A549 (cell line): ENCODE results near the gene AAGAB. TPM values are rescaled to one million over a fixed set of nuclear protein-coding genes. Genes with fewer than 3 reads are reported as not detected.
A peak's percentile ranks its signal among the peaks of the same experiment; 100 is the strongest.

Experiments
- ATAC-seq, 2 experiments: fragments of 200-7000 bp in 1 of 2; fragments of >200 bp in 1 of 2; cut with Nextera tagmentation in 1 of 2; cut with Tn5 transposase in 1 of 2; 3 replicates each; pipeline versions ENCODE4 v1.8.0 to v1.9.1; 2018 to 2020; ENCODE audit warnings: mild to moderate bottlenecking in 1 of 2, moderate library complexity in 1 of 2
- CTCF ChIA-PET: fragments of 300-600 bp; sonication (Branson Sonifier 250); formaldehyde crosslinking; extraction: SDS; loops from one replicate; lab custom pipeline; 2021; ENCODE audit warnings: antibody characterized with exemption, inconsistent platforms; lab: Yijun Ruan, JAX
- POLR2A ChIA-PET: fragments of 350-600 bp; formaldehyde crosslinking; extraction: SDS; loops from one replicate; lab custom pipeline; 2021; ENCODE audit warnings: antibody characterized with exemption, inconsistent platforms; lab: Yijun Ruan, JAX
- DNase-seq, 2 experiments: peaks; one replicate each; pipeline versions ENCODE4 v3.0.0 to v3.0.0-alpha.2; 2011 to 2016; ENCODE audit warnings: low read depth in 1 of 2, low spot score in 1 of 2
- FAIRE-seq: peaks from 2 replicates; lab custom pipeline; 2011; peaks lifted over from hg19 to GRCh38; lab: Jason Lieb, UNC
- H3K27ac ChIP-seq, 2 experiments: fragments of >200 bp; sonication (Bioruptor Twin); formaldehyde crosslinking; 3 replicates each; pipeline ENCODE4 v1.5.1; 2016 to 2017
- H3K4me1 ChIP-seq: fragments of >200 bp; sonication (Bioruptor Twin); formaldehyde crosslinking; 3 replicates; pipeline ENCODE4 v1.6.1; 2016
- H3K4me2 ChIP-seq: fragments of >200 bp; sonication (Bioruptor Twin); formaldehyde crosslinking; 3 replicates; pipeline ENCODE4 v1.6.1; 2016
- H3K4me3 ChIP-seq: fragments of >200 bp; sonication (Bioruptor Twin); formaldehyde crosslinking; 3 replicates; pipeline ENCODE4 v1.5.1; 2016
- H3K9me3 ChIP-seq: fragments of >200 bp; sonication (Bioruptor Twin); formaldehyde crosslinking; 3 replicates; pipeline ENCODE4 v1.6.1; 2016
- CBX2 ChIP-seq: fragments of 200-600 bp; sonication (generic); IDR thresholded peaks from 2 replicates; pipeline ENCODE4 v1.6.1; 2016; ENCODE audit warnings: low read depth, mild to moderate bottlenecking, borderline replicate concordance
- CEBPB ChIP-seq, 2 experiments: fragments of >200 bp in 1 of 2; sonication (Bioruptor Twin) in 1 of 2; formaldehyde crosslinking in 1 of 2; IDR thresholded peaks; 2 replicates each; pipeline ENCODE4 v1.6.1; 2012 to 2016
- CHD4 ChIP-seq: fragments of 200-600 bp; sonication (generic); IDR thresholded peaks from 2 replicates; pipeline ENCODE4 v1.6.1; 2016; ENCODE audit warnings: antibody characterized with exemption, mild to moderate bottlenecking, borderline replicate concordance
- ESRRA ChIP-seq: fragments of 150-350 bp; IDR thresholded peaks from 2 replicates; pipeline ENCODE4 v1.6.1; 2014; ENCODE audit warnings: mild to moderate bottlenecking, low read length, borderline replicate concordance
- FOSB ChIP-seq: fragments of 250-450 bp; sonication (Bioruptor Pico); IDR thresholded peaks from 2 replicates; pipeline ENCODE4 v1.5.0; 2020; ENCODE audit warnings: mild to moderate bottlenecking, moderate library complexity
- HES2 ChIP-seq: fragments of >200 bp; sonication (Bioruptor Twin); formaldehyde crosslinking; IDR thresholded peaks from 2 replicates; pipeline ENCODE4 v1.6.1; 2016
- HMGXB4 ChIP-seq: fragments of 250-450 bp; sonication (Bioruptor Pico); IDR thresholded peaks from 2 replicates; pipeline ENCODE4 v1.5.0; 2021; ENCODE audit warnings: mild to moderate bottlenecking, moderate library complexity, borderline replicate concordance
- HOXB13 ChIP-seq: fragments of 250-450 bp; sonication (Bioruptor Pico); IDR thresholded peaks from 2 replicates; pipeline ENCODE4 v1.5.0; 2020; ENCODE audit warnings: low read depth, mild to moderate bottlenecking, moderate library complexity
- HOXB5 ChIP-seq: fragments of 250-450 bp; sonication (Bioruptor Pico); IDR thresholded peaks from 2 replicates; pipeline ENCODE4 v1.5.0; 2020; ENCODE audit warnings: mild to moderate bottlenecking, moderate library complexity
- KDM5A ChIP-seq: fragments of 200-600 bp; sonication (generic); IDR thresholded peaks from 2 replicates; pipeline ENCODE4 v1.6.1; 2016; ENCODE audit warnings: antibody characterized with exemption, mild to moderate bottlenecking
- MYC ChIP-seq: IDR thresholded peaks from 2 replicates; pipeline ENCODE4 v1.6.1; 2012; ENCODE audit warnings: mild to moderate bottlenecking, inconsistent platforms, low read length, improper control_type of control experiment, borderline replicate concordance
- POLR2A ChIP-seq: IDR thresholded peaks from 2 replicates; pipeline ENCODE4 v1.6.1; 2012; ENCODE audit warnings: mild to moderate bottlenecking, low read length
- POLR2AphosphoS2 ChIP-seq: conservative IDR thresholded peaks from 2 replicates; pipeline ENCODE4 v1.6.1; 2012; ENCODE audit warnings: low read length, improper control_type of control experiment, inconsistent platforms
- RFX5 ChIP-seq: fragments of 450-650 bp; IDR thresholded peaks from 2 replicates; pipeline ENCODE4 v1.7.1; 2014; ENCODE audit warnings: antibody characterized with exemption, mild to moderate bottlenecking, moderate library complexity
- SMC3 ChIP-seq: fragments of >200 bp; sonication (Bioruptor Twin); formaldehyde crosslinking; IDR thresholded peaks from 3 replicates; pipeline ENCODE4 v1.6.1; 2018; ENCODE audit warnings: inconsistent platforms
- TFCP2L1 ChIP-seq: fragments of 250-450 bp; sonication (Bioruptor Pico); IDR thresholded peaks from 2 replicates; pipeline ENCODE4 v1.5.0; 2021; ENCODE audit warnings: mild to moderate bottlenecking
- TP53 ChIP-seq: fragments of 250-450 bp; sonication (Bioruptor Pico); IDR thresholded peaks from 2 replicates; pipeline ENCODE4 v1.5.0; 2021; ENCODE audit warnings: mild to moderate bottlenecking, moderate library complexity
- ZNF302 ChIP-seq: fragments of 250-450 bp; sonication (Bioruptor Pico); IDR thresholded peaks from 2 replicates; pipeline ENCODE4 v1.9.0; 2021; ENCODE audit warnings: inconsistent platforms, mild to moderate bottlenecking, moderate library complexity
- WGBS: methylation state at CpG from one replicate; pipeline ENCODE4 v1.1.6; 2017; ENCODE audit errors: missing lambda C conversion rate; 5-methylcytosine and 5-hydroxymethylcytosine counted together
- polyA plus RNA-seq, 4 experiments: library from polyadenylated mRNA; depleted of rRNA in 3 of 4; stranded (reverse); fragments of >200 nt; fragmentation: RNase III in 1 of 4; extraction: RNeasy Plus Mini Kit Qiagen cat#74134 plus additional on column Dnase treatment in 1 of 4; gene quantifications; 2 replicates in 3 of 4; 3 replicates in 1 of 4; pipeline ENCODE4 v1.2.3, GENCODE V29; 2011 to 2017

AAGAB gene
- polyA plus RNA-seq, 2 of the 4 experiments (the other 2 are of a cell fraction) = 68.9 to 107 TPM

GRCh38 chr15:67165254-67166253 is 88.9 kb downstream of the AAGAB start:
- no peak overlapping the region for H3K4me2 ChIP-seq
- ATAC-seq (no peak), FAIRE-seq (no peak), DNase-seq (no peak)
- no peak overlapping the region for H3K4me3 ChIP-seq
- peak overlapping the region in 1 of 2 experiments; percentile 79; a peak in 5 of 6 replicates for H3K27ac ChIP-seq
- TF ChIP-seq HES2 = no peak
- TF ChIP-seq HMGXB4 (CRISPR knock-in tag) = no peak
- TF ChIP-seq TP53 (CRISPR knock-in tag) = no peak
- TF ChIP-seq POLR2AphosphoS2 = 0 out of 2 replicates have a peak, but pooled peaks have one; percentile 16
- no peak for TF ChIP-seq ESRRA
- no peak for TF ChIP-seq SMC3
- H3K9me3 ChIP-seq = no peaks in the 10 kb centered on the region
- WGBS = 91% methylated on average over 34 of the region's 34 CpGs
- H3K4me1 ChIP-seq = peaks cover 91% of the 10 kb centered on the region
- ChIA-PET POLR2A (no interaction called here), CTCF (interaction anchor here (0.6 to 1.8 kb wide), 7 partner anchors 9 to 555 kb away, joined by 3 to 5 read pairs (median 4); no protein-coding TSS in a partner anchor)

- ATAC-seq = peak in 1 of 2 experiments; percentile 18; a peak in 3 of 6 replicates
- FAIRE-seq = no peak
- no peak for DNase-seq
- ChIA-PET CTCF (interaction anchor here (1.1 to 1.8 kb wide), 7 partner anchors 10 to 219 kb away, joined by 3 to 5 read pairs (median 4); no protein-coding TSS in a partner anchor), POLR2A (interaction anchor here (1.0 kb wide), 1 partner anchor 31 kb away, joined by 3 read pairs; no protein-coding TSS in a partner anchor)
- 82% methylated on average over 17 of the region's 17 CpGs for WGBS
- H3K4me2 ChIP-seq = no peak overlapping the region
- peak overlapping the region; percentile 39 to 79; a peak in 5 of 6 replicates for H3K27ac ChIP-seq
- peaks cover 92% of the 10 kb centered on the region for H3K4me1 ChIP-seq
- TF ChIP-seq POLR2AphosphoS2 (0 out of 2 replicates have a peak, but pooled peaks have one; percentile 29), HOXB13 (CRISPR knock-in tag) (no peak)
- no peaks in the 10 kb centered on the region for H3K9me3 ChIP-seq
- H3K4me3 ChIP-seq = no peak overlapping the region
Observed at GRCh38 chr15:67164811-67165253, 89.6 kb downstream of the AAGAB start.

GRCh38 chr15:67164401-67164791 is 90.1 kb downstream of the AAGAB start:
- no peak overlapping the region for H3K4me3 ChIP-seq
- POLR2A ChIA-PET = interaction anchor here (1.0 kb wide), 1 partner anchor 30 kb away, joined by 3 read pairs; no protein-coding TSS in a partner anchor
- 68% methylated on average over 5 of the region's 5 CpGs for WGBS
- H3K4me1 ChIP-seq = peaks cover 94% of the 10 kb centered on the region
- no peak for DNase-seq
- CTCF ChIA-PET = interaction anchor here (0.6 to 1.8 kb wide), 7 partner anchors 9 to 118 kb away, joined by 3 to 5 read pairs (median 4); no protein-coding TSS in a partner anchor
- FAIRE-seq = no peak
- H3K4me2 ChIP-seq = 0 out of 3 replicates have a peak overlapping the region, but pooled peaks have one; percentile 1
- TF ChIP-seq CHD4 (no peak), HOXB5 (CRISPR knock-in tag) (no peak), CEBPB (IDR thresholded peaks at IDR 0.05) (no peak), POLR2AphosphoS2 (no peak), KDM5A (no peak), FOSB (no peak), MYC (no peak), HOXB13 (CRISPR knock-in tag) (no peak), CBX2 (no peak), TFCP2L1 (no peak), RFX5 (no peak), ZNF302 (no peak), POLR2A (no peak)
- ATAC-seq = peak in 1 of 2 experiments; percentile 11; a peak in 3 of 6 replicates
- peak overlapping the region; percentile 39 to 79; a peak in 5 of 6 replicates for H3K27ac ChIP-seq
- H3K9me3 ChIP-seq = no peaks in the 10 kb centered on the region
